ENCODE data around the gene CALR3. TPM values are rescaled to one million over a fixed set of nuclear protein-coding genes. Genes with fewer than 3 reads are reported as not detected.

Gene CALR3
- total and polyA plus RNA-seq, 2 of the 13 experiments (the other 11 are each of a cell fraction or from before 2014, with no cell fraction given), result not detected

DNA sequence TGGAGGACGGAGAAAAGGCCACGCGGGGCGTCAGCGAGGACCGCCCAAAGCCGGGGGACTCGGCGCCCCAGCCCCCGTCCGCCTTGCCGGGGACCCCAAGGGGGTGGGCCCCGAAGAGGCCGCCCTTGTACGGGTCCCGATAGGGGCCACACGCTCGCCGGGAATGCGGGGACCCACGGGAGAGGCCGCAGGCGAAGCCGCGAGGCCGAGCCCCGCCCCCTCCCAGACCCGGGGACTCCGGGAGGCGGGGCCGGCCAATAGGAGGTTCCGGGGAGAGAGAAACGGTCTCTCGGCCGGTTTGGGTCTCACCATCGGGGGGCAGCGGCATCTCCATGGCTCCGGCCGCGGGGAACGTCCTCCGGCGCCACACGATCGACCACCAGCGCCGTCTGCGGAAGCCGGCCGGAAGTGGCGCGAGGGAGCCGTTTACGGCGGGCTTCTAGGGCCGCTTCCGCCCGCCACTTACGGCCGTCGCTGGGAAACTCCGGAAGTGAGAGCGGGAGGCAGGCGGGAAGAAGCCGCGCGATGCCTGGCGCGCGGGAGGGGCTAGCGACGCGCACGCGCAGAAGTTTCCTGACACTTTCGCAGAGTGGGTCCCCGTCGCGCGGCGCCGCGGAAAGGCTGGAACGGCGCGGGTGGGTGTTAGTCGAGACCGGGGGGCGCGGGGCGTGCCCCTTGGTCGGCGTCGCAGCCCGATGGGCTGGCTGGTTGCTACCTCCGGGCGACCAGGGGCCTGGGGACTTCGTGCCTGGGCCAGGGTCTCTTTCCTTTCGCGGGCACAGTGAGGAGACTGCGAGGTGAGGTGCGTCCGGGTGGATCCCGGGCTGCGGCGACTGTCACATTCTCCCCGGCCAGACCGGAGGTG lies 46.3 kb upstream of the CALR3 start, which contains the start of gene CHERP (continued):
- TF ChIP-seq, protein P1, sequence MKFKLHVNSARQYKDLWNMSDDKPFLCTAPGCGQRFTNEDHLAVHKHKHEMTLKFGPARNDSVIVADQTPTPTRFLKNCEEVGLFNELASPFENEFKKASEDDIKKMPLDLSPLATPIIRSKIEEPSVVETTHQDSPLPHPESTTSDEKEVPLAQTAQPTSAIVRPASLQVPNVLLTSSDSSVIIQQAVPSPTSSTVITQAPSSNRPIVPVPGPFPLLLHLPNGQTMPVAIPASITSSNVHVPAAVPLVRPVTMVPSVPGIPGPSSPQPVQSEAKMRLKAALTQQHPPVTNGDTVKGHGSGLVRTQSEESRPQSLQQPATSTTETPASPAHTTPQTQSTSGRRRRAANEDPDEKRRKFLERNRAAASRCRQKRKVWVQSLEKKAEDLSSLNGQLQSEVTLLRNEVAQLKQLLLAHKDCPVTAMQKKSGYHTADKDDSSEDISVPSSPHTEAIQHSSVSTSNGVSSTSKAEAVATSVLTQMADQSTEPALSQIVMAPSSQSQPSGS (CRISPR knock-in tag; IDR thresholded peaks at IDR 0.05), result peak; percentile 42; the same call in 1 of the 2 replicates
- TF ChIP-seq HMGA1 (CRISPR knock-in tag; conservative IDR thresholded peaks at IDR 0.05) (no peak), TCF12 (IDR thresholded peaks at IDR 0.05) (no peak), TCF12 (CRISPR knock-in tag; IDR thresholded peaks at IDR 0.05) (peak; percentile 57; the same call in 1 of the 2 replicates), ZBTB7A (CRISPR knock-in tag; IDR thresholded peaks at IDR 0.05) (0 out of 2 replicates have a peak, but pooled peaks have one; percentile 9), RARA (CRISPR knock-in tag; IDR thresholded peaks at IDR 0.05) (no peak; the same call in 1 of the 2 replicates), PTBP1 (IDR thresholded peaks at IDR 0.05; ENCODE audit: low read depth, low read length, poor library complexity, severe bottlenecking) (no peak), KDM2A (CRISPR knock-in tag; IDR thresholded peaks at IDR 0.05; ENCODE audit: borderline replicate concordance, low read depth) (peak; percentile 92; the same call in 1 of the 2 replicates), RAD21 (CRISPR knock-in tag; IDR thresholded peaks at IDR 0.05) (0 out of 2 replicates have a peak, but pooled peaks have one; percentile 17), HNRNPK (IDR thresholded peaks at IDR 0.05; ENCODE audit: low read depth, low read length, poor library complexity, severe bottlenecking) (peak; percentile 35), ZNF253 (CRISPR knock-in tag; IDR thresholded peaks at IDR 0.05; ENCODE audit: borderline replicate concordance) (peak; percentile 23; the same call in 1 of the 2 replicates), NCOA2 (CRISPR knock-in tag; IDR thresholded peaks at IDR 0.05) (peak; percentile 10; the same call in 1 of the 2 replicates), HCFC1 (IDR thresholded peaks at IDR 0.05; ENCODE audit: low read depth, low read length) (peak; percentile 62), ZSCAN21 (CRISPR knock-in tag; IDR thresholded peaks at IDR 0.05; ENCODE audit: borderline replicate concordance) (peak; percentile 69), MEF2D (CRISPR knock-in tag; IDR thresholded peaks at IDR 0.05) (peak; percentile 74; the same call in 1 of the 2 replicates)
- TF ChIP-seq, protein P2, sequence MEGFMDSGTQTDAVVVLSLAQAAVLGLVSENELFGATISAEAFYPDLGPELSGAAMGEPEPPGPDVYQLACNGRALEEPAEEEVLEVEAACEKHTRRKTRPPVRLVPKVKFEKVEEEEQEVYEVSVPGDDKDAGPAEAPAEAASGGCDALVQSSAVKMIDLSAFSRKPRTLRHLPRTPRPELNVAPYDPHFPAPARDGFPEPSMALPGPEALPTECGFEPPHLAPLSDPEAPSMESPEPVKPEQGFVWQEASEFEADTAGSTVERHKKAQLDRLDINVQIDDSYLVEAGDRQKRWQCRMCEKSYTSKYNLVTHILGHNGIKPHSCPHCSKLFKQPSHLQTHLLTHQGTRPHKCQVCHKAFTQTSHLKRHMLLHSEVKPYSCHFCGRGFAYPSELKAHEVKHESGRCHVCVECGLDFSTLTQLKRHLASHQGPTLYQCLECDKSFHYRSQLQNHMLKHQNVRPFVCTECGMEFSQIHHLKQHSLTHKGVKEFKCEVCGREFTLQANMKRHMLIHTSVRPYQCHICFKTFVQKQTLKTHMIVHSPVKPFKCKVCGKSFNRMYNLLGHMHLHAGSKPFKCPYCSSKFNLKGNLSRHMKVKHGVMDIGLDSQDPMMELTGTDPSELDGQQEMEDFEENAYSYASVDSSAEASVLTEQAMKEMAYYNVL (CRISPR knock-in tag; IDR thresholded peaks at IDR 0.05; ENCODE audit: borderline replicate concordance), result peak; percentile 69; the same call in 1 of the 2 replicates
- TF ChIP-seq, protein P3, sequence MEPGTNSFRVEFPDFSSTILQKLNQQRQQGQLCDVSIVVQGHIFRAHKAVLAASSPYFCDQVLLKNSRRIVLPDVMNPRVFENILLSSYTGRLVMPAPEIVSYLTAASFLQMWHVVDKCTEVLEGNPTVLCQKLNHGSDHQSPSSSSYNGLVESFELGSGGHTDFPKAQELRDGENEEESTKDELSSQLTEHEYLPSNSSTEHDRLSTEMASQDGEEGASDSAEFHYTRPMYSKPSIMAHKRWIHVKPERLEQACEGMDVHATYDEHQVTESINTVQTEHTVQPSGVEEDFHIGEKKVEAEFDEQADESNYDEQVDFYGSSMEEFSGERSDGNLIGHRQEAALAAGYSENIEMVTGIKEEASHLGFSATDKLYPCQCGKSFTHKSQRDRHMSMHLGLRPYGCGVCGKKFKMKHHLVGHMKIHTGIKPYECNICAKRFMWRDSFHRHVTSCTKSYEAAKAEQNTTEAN (CRISPR knock-in tag; conservative IDR thresholded peaks at IDR 0.05), result peak; percentile 66; the same call in 1 of the 2 replicates
- TF ChIP-seq, protein P4, sequence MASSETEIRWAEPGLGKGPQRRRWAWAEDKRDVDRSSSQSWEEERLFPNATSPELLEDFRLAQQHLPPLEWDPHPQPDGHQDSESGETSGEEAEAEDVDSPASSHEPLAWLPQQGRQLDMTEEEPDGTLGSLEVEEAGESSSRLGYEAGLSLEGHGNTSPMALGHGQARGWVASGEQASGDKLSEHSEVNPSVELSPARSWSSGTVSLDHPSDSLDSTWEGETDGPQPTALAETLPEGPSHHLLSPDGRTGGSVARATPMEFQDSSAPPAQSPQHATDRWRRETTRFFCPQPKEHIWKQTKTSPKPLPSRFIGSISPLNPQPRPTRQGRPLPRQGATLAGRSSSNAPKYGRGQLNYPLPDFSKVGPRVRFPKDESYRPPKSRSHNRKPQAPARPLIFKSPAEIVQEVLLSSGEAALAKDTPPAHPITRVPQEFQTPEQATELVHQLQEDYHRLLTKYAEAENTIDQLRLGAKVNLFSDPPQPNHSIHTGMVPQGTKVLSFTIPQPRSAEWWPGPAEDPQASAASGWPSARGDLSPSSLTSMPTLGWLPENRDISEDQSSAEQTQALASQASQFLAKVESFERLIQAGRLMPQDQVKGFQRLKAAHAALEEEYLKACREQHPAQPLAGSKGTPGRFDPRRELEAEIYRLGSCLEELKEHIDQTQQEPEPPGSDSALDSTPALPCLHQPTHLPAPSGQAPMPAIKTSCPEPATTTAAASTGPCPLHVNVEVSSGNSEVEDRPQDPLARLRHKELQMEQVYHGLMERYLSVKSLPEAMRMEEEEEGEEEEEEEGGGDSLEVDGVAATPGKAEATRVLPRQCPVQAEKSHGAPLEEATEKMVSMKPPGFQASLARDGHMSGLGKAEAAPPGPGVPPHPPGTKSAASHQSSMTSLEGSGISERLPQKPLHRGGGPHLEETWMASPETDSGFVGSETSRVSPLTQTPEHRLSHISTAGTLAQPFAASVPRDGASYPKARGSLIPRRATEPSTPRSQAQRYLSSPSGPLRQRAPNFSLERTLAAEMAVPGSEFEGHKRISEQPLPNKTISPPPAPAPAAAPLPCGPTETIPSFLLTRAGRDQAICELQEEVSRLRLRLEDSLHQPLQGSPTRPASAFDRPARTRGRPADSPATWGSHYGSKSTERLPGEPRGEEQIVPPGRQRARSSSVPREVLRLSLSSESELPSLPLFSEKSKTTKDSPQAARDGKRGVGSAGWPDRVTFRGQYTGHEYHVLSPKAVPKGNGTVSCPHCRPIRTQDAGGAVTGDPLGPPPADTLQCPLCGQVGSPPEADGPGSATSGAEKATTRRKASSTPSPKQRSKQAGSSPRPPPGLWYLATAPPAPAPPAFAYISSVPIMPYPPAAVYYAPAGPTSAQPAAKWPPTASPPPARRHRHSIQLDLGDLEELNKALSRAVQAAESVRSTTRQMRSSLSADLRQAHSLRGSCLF (CRISPR knock-in tag; IDR thresholded peaks at IDR 0.05; ENCODE audit: borderline replicate concordance), result 0 out of 2 replicates have a peak, but pooled peaks have one; percentile 21
